Liver (tissue), 9 donors: ENCODE data around the gene CDKN1A. TPM values are rescaled to one million over a fixed set of nuclear protein-coding genes. Genes with fewer than 3 reads are reported as not detected.

Experiments
- DNase-seq: peaks from one replicate; pipeline ENCODE4 v3.0.0-alpha.2; 2017; ENCODE audit warnings: low spot score
- H3K27ac ChIP-seq, 2 donors: one replicate each; pipeline ENCODE4 v1.7.0; 2013; ENCODE audit warnings: inconsistent platforms in 2 of 2, low read length in 2 of 2, control low read depth in 1 of 2, low read depth in 1 of 2, mild to moderate bottlenecking in 1 of 2
- H3K27me3 ChIP-seq, 4 donors: one replicate each; pipeline versions ENCODE4 v1.6.1 to v1.7.0; 2013; ENCODE audit warnings: low read length in 3 of 4, inconsistent platforms in 1 of 4, mild to moderate bottlenecking in 1 of 4, moderate library complexity in 1 of 4; ENCODE audit not compliant: control insufficient read depth in 4 of 4, insufficient read depth in 4 of 4
- H3K36me3 ChIP-seq, 4 donors: one replicate each; pipeline versions ENCODE4 v1.6.1 to v1.7.0; 2013; ENCODE audit warnings: low read length in 3 of 4, mild to moderate bottlenecking in 3 of 4, low read depth in 1 of 4, moderate library complexity in 1 of 4; ENCODE audit not compliant: control insufficient read depth in 4 of 4, insufficient read depth in 3 of 4
- H3K4me1 ChIP-seq, 4 donors: one replicate each; pipeline versions ENCODE4 v1.6.1 to v1.7.0; 2013; ENCODE audit warnings: low read length in 3 of 4, mild to moderate bottlenecking in 3 of 4, moderate library complexity in 1 of 4; ENCODE audit not compliant: control insufficient read depth in 4 of 4, insufficient read depth in 4 of 4
- H3K4me3 ChIP-seq, 3 donors: one replicate each; pipeline versions ENCODE4 v1.6.1 to v1.7.0; 2013; ENCODE audit warnings: low read length in 3 of 3, control low read depth in 1 of 3, low read depth in 1 of 3, mild to moderate bottlenecking in 1 of 3
- H3K9ac ChIP-seq, 2 donors: one replicate each; pipeline ENCODE4 v1.7.0; 2013; ENCODE audit warnings: low read length in 2 of 2, mild to moderate bottlenecking in 2 of 2, moderate library complexity in 2 of 2, control low read depth in 1 of 2, low read depth in 1 of 2
- H3K9me3 ChIP-seq, 4 donors: one replicate each; pipeline versions ENCODE4 v1.6.1 to v1.7.0; 2013; ENCODE audit warnings: low read length in 3 of 4; ENCODE audit not compliant: control insufficient read depth in 4 of 4
- EGR1 ChIP-seq, 2 donors: IDR thresholded peaks; 2 replicates each; pipeline ENCODE4 v1.6.1; 2016 to 2018; ENCODE audit warnings: antibody characterized with exemption in 2 of 2, low read depth in 2 of 2
- FOXA1 ChIP-seq: IDR thresholded peaks from 2 replicates; pipeline ENCODE4 v1.6.1; 2016; ENCODE audit warnings: antibody characterized with exemption
- FOXA2 ChIP-seq: IDR thresholded peaks from 2 replicates; pipeline ENCODE4 v1.6.1; 2016; ENCODE audit warnings: antibody characterized with exemption
- GABPA ChIP-seq, 2 donors: IDR thresholded peaks in 1 of 2; conservative IDR thresholded peaks in 1 of 2; 2 replicates each; pipeline ENCODE4 v1.6.1; 2016; ENCODE audit warnings: antibody characterized with exemption in 2 of 2, mild to moderate bottlenecking in 1 of 2, moderate library complexity in 1 of 2
- HNF4A ChIP-seq, 2 donors: conservative IDR thresholded peaks; 2 replicates each; pipeline ENCODE4 v1.6.1; 2016; ENCODE audit warnings: antibody characterized with exemption in 2 of 2, mild to moderate bottlenecking in 2 of 2
- HNF4G ChIP-seq: IDR thresholded peaks from 2 replicates; pipeline ENCODE4 v1.6.1; 2016; ENCODE audit warnings: antibody characterized with exemption
- JUND ChIP-seq, 2 donors: IDR thresholded peaks; 2 replicates each; pipeline ENCODE4 v1.6.1; 2016; ENCODE audit warnings: antibody characterized with exemption in 2 of 2
- NR2F2 ChIP-seq: IDR thresholded peaks from 2 replicates; pipeline ENCODE4 v1.6.1; 2016; ENCODE audit warnings: antibody characterized with exemption
- RAD21 ChIP-seq, 2 donors: IDR thresholded peaks; 2 replicates each; pipeline ENCODE4 v1.6.1; 2016; ENCODE audit warnings: antibody characterized with exemption in 2 of 2, mild to moderate bottlenecking in 2 of 2
- REST ChIP-seq: IDR thresholded peaks from 2 replicates; pipeline ENCODE4 v1.6.1; 2016; ENCODE audit warnings: antibody characterized with exemption, mild to moderate bottlenecking
- RXRA ChIP-seq, 2 donors: IDR thresholded peaks; 2 replicates each; pipeline ENCODE4 v1.6.1; 2017 to 2018; ENCODE audit warnings: antibody characterized with exemption in 2 of 2, mild to moderate bottlenecking in 1 of 2
- SP1 ChIP-seq: IDR thresholded peaks from 2 replicates; pipeline ENCODE4 v1.6.1; 2018; ENCODE audit warnings: antibody characterized with exemption, mild to moderate bottlenecking
- TAF1 ChIP-seq: conservative IDR thresholded peaks from 2 replicates; pipeline ENCODE4 v1.6.1; 2016; ENCODE audit warnings: antibody characterized with exemption, mild to moderate bottlenecking
- YY1 ChIP-seq: IDR thresholded peaks from 2 replicates; pipeline ENCODE4 v1.6.1; 2016; ENCODE audit warnings: antibody characterized with exemption, mild to moderate bottlenecking
- WGBS: extraction: QIAGEN DNeasy Blood & Tissue Kit; methylation state at CpG from one replicate; pipeline ENCODE4 v1.1.7; 2013; 5-methylcytosine and 5-hydroxymethylcytosine counted together
- polyA plus RNA-seq, 2 donors: library from polyadenylated mRNA; stranded (reverse) in 1 of 2; unstranded in 1 of 2; fragments of 200-250 nt in 1 of 2; fragments of >200 nt in 1 of 2; fragmentation: Nextera tagmentation in 1 of 2; extraction: Ambion mirVana in 1 of 2; gene quantifications; one replicate each; pipeline versions ENCODE4 v1.2.1 to v1.2.3, GENCODE V29; 2013 to 2015
- total RNA-seq, 2 donors: library from RNA; depleted of rRNA; stranded (reverse); fragments of >200 nt; gene quantifications; one replicate each; pipeline ENCODE4 v1.2.3, GENCODE V29; 2014
- TF ChIP-seq, protein P1 (sequence below): IDR thresholded peaks from 2 replicates; pipeline ENCODE4 v1.6.1; 2016; ENCODE audit warnings: antibody characterized with exemption
- TF ChIP-seq, protein P2 (sequence below): IDR thresholded peaks from 2 replicates; pipeline ENCODE4 v1.6.1; 2016; ENCODE audit warnings: antibody characterized with exemption
- TF ChIP-seq, protein P3 (sequence below): fragments of 150-350 bp; IDR thresholded peaks from 2 replicates; pipeline ENCODE4 v1.5.1; 2017; ENCODE audit warnings: improper control_type of control experiment, low read depth, low read length; ENCODE audit not compliant: missing input control
- TF ChIP-seq, protein P4 (sequence below): IDR thresholded peaks from 2 replicates; pipeline ENCODE4 v1.6.1; 2016; ENCODE audit warnings: antibody characterized with exemption
- donor health status: healthy.
- donor health status: healthy.
- donor health status: healthy.
- donor health status: healthy.
- donor health status: healthy.

The CDKN1A gene
- total and polyA plus RNA-seq, 4 donors, result 3.2 to 41.7 (median 20.5) TPM

DNA sequence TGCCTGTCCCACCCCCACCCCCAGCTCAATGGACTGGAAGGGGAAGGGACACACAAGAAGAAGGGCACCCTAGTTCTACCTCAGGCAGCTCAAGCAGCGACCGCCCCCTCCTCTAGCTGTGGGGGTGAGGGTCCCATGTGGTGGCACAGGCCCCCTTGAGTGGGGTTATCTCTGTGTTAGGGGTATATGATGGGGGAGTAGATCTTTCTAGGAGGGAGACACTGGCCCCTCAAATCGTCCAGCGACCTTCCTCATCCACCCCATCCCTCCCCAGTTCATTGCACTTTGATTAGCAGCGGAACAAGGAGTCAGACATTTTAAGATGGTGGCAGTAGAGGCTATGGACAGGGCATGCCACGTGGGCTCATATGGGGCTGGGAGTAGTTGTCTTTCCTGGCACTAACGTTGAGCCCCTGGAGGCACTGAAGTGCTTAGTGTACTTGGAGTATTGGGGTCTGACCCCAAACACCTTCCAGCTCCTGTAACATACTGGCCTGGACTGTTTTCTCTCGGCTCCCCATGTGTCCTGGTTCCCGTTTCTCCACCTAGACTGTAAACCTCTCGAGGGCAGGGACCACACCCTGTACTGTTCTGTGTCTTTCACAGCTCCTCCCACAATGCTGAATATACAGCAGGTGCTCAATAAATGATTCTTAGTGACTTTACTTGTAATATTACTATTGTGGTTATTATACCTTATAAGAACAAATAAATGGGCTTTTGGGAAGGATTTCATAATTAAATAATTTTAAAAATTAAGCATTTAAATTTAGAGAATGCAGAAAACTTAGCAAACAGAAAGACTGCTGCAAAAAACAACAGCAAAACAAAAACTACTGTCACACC, 8.4 kb downstream of the CDKN1A start:
- 95% methylated on average over 10 of the region's 10 CpGs for WGBS

More for the DNA sequence above, 8.4 kb downstream of the CDKN1A start:
- H3K9me3 ChIP-seq, result no peaks in the 10 kb centered on the region
- H3K9ac ChIP-seq, result no peak overlapping the region
- TF ChIP-seq JUND (IDR thresholded peaks at IDR 0.05) (no peak), REST (no peak), TAF1 (no peak), EGR1 (IDR thresholded peaks at IDR 0.05; ENCODE audit: low read depth in 2 of 2) (no peak), SP1 (no peak), YY1 (no peak), NR2F2 (no peak), FOXA2 (no peak), HNF4A (conservative IDR thresholded peaks at IDR 0.05) (no peak), RAD21 (IDR thresholded peaks at IDR 0.05) (no peak), FOXA1 (no peak), GABPA (IDR thresholded peaks at IDR 0.05 in 1 of 2, conservative IDR thresholded peaks at IDR 0.05 in 1 of 2) (no peak), HNF4G (no peak), RXRA (IDR thresholded peaks at IDR 0.05) (no peak)
- TF ChIP-seq, protein P1, sequence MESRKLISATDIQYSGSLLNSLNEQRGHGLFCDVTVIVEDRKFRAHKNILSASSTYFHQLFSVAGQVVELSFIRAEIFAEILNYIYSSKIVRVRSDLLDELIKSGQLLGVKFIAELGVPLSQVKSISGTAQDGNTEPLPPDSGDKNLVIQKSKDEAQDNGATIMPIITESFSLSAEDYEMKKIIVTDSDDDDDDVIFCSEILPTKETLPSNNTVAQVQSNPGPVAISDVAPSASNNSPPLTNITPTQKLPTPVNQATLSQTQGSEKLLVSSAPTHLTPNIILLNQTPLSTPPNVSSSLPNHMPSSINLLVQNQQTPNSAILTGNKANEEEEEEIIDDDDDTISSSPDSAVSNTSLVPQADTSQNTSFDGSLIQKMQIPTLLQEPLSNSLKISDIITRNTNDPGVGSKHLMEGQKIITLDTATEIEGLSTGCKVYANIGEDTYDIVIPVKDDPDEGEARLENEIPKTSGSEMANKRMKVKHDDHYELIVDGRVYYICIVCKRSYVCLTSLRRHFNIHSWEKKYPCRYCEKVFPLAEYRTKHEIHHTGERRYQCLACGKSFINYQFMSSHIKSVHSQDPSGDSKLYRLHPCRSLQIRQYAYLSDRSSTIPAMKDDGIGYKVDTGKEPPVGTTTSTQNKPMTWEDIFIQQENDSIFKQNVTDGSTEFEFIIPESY, result no peak
- TF ChIP-seq, protein P2, sequence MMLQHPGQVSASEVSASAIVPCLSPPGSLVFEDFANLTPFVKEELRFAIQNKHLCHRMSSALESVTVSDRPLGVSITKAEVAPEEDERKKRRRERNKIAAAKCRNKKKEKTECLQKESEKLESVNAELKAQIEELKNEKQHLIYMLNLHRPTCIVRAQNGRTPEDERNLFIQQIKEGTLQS, result no peak
- TF ChIP-seq, protein P3, sequence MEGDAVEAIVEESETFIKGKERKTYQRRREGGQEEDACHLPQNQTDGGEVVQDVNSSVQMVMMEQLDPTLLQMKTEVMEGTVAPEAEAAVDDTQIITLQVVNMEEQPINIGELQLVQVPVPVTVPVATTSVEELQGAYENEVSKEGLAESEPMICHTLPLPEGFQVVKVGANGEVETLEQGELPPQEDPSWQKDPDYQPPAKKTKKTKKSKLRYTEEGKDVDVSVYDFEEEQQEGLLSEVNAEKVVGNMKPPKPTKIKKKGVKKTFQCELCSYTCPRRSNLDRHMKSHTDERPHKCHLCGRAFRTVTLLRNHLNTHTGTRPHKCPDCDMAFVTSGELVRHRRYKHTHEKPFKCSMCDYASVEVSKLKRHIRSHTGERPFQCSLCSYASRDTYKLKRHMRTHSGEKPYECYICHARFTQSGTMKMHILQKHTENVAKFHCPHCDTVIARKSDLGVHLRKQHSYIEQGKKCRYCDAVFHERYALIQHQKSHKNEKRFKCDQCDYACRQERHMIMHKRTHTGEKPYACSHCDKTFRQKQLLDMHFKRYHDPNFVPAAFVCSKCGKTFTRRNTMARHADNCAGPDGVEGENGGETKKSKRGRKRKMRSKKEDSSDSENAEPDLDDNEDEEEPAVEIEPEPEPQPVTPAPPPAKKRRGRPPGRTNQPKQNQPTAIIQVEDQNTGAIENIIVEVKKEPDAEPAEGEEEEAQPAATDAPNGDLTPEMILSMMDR, result no peak
- TF ChIP-seq, protein P4, sequence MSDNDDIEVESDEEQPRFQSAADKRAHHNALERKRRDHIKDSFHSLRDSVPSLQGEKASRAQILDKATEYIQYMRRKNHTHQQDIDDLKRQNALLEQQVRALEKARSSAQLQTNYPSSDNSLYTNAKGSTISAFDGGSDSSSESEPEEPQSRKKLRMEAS, result no peak
- peaks cover 14 to 31% (median 22%) of the 10 kb centered on the region in 4 donors for H3K36me3 ChIP-seq
- no peak overlapping the region for H3K4me3 ChIP-seq
- H3K4me1 ChIP-seq, result peaks cover 12 to 29% (median 21%) of the 10 kb centered on the region in 4 donors
- no peak for DNase-seq
- H3K27ac ChIP-seq, result no peak overlapping the region
- peaks cover 0 to 5% (median 0%) of the 10 kb centered on the region in 4 donors for H3K27me3 ChIP-seq
